ENCODE results near the gene NPBWR2.

DNA sequence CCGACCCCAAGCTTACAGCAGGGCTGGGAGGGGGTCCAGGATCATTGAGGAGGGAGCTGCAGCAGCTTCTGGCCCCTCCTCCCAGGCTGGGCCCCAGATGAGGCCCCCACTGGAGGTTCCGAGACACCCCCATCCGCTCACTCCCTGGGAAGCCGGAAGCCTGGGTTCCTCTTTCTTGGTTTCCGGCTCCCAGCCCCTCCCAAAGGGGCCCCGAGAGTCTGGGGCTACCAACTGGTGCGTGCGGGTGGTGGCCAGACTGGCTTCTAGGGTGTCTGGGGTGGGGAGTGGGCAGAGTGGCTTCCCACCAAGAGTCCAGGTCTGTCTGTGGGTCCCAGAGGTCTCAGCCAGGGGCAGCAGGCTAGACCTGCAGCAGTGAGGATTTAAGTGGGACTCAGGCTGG lies 30.3 kb downstream of the NPBWR2 start:
- TF ChIP-seq EZH2 (IDR thresholded peaks at IDR 0.05; ENCODE audit: low read length, missing control alignments) = no peak
- TF ChIP-seq, protein P1, sequence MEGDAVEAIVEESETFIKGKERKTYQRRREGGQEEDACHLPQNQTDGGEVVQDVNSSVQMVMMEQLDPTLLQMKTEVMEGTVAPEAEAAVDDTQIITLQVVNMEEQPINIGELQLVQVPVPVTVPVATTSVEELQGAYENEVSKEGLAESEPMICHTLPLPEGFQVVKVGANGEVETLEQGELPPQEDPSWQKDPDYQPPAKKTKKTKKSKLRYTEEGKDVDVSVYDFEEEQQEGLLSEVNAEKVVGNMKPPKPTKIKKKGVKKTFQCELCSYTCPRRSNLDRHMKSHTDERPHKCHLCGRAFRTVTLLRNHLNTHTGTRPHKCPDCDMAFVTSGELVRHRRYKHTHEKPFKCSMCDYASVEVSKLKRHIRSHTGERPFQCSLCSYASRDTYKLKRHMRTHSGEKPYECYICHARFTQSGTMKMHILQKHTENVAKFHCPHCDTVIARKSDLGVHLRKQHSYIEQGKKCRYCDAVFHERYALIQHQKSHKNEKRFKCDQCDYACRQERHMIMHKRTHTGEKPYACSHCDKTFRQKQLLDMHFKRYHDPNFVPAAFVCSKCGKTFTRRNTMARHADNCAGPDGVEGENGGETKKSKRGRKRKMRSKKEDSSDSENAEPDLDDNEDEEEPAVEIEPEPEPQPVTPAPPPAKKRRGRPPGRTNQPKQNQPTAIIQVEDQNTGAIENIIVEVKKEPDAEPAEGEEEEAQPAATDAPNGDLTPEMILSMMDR (conservative IDR thresholded peaks at IDR 0.05 in 1 of 2, IDR thresholded peaks at IDR 0.05 in 1 of 2; ENCODE audit: low read depth in 1 of 2, low read length in 2 of 2) = no peak
